HCT116 (cell line): Measurements from ENCODE around the gene FAXDC2. TPM values are rescaled to one million over a fixed set of nuclear protein-coding genes. Genes with fewer than 3 reads are reported as not detected.

Experiments used
- ATAC-seq: fragments of 200-7000 bp; cut with Tn5 transposase; 2 replicates; pipeline ENCODE4 v1.9.1; 2020; ENCODE audit warnings: mild to moderate bottlenecking, moderate library complexity
- BruUV-seq: library from RNA; stranded (reverse); fragments of 400-500 nt; replicated peaks from 2 replicates; lab custom pipeline; 2021; lab: Mats Ljungman, UMichigan
- CTCF ChIA-PET: fragments of 300-600 bp; sonication (Branson Sonifier 250); formaldehyde crosslinking; loops from one replicate; lab custom pipeline; 2021; ENCODE audit warnings: antibody characterized with exemption; lab: Charles Lee
- POLR2A ChIA-PET: fragments of 300-600, 350-600 bp; sonication (Branson Sonifier 250); formaldehyde crosslinking; loops from one replicate; lab custom pipeline; 2021; ENCODE audit warnings: antibody characterized with exemption; lab: Charles Lee
- RAD21 ChIA-PET, 2 experiments: fragments of 300-600 bp; sonication (Branson Sonifier 250); formaldehyde crosslinking; loops; one replicate each; lab custom pipeline; 2023; ENCODE audit warnings: low total read pairs in 2 of 2; ENCODE audit not compliant: uncharacterized antibody in 2 of 2, unreplicated experiment in 2 of 2, low non-redundant PET in 1 of 2; lab: Charles Lee
- DNase-seq: peaks from one replicate; pipeline ENCODE4 v3.0.0-alpha.2; 2010; ENCODE audit warnings: low read depth, low spot score
- H2AFZ ChIP-seq: fragments of 200-600 bp; shearing (Covaris generic), sonication (generic); 2 replicates; pipeline ENCODE4 v1.6.1; 2017; ENCODE audit warnings: low read depth, mixed run types, mixed read lengths, antibody characterized with exemption, low read length; ENCODE audit not compliant: poor library complexity, severe bottlenecking
- H3K27ac ChIP-seq: 2 replicates; pipeline ENCODE4 v1.5.1; 2012; ENCODE audit warnings: low read depth, low read length
- H3K27me3 ChIP-seq: fragments of 200-600 bp; sonication (generic); 2 replicates; pipeline ENCODE4 v1.6.1; 2016; ENCODE audit warnings: mixed run types, low read length, mixed read lengths; ENCODE audit not compliant: insufficient read depth
- H3K36me3 ChIP-seq, 2 experiments: fragments of 200-500 bp in 1 of 2; fragments of 200-600 bp in 1 of 2; sonication (Bioruptor generic) in 1 of 2; sonication (generic) in 1 of 2; 2 replicates each; pipeline versions ENCODE4 v1.5.1 to v1.6.1; 2014 to 2016; ENCODE audit warnings: low read length in 2 of 2, inconsistent platforms in 1 of 2, mixed read lengths in 1 of 2, mixed run types in 1 of 2; ENCODE audit not compliant: insufficient read depth in 2 of 2, control insufficient read depth in 1 of 2
- H3K4me1 ChIP-seq, 2 experiments: fragments of 200-600 bp in 1 of 2; sonication (generic) in 1 of 2; 2 replicates each; pipeline versions ENCODE4 v1.5.1 to v1.6.1; 2012 to 2017; ENCODE audit warnings: low read length in 2 of 2, inconsistent platforms in 1 of 2, mild to moderate bottlenecking in 1 of 2, mixed read lengths in 1 of 2, mixed run types in 1 of 2, moderate library complexity in 1 of 2; ENCODE audit not compliant: insufficient read depth in 2 of 2, control insufficient read depth in 1 of 2
- H3K4me2 ChIP-seq: fragments of 200-600 bp; sonication (generic); 2 replicates; pipeline ENCODE4 v1.6.1; 2017; ENCODE audit warnings: mixed run types, low read length, mixed read lengths
- H3K4me3 ChIP-seq, 2 experiments: fragments of 200-600 bp in 1 of 2; sonication (generic) in 1 of 2; replicated peaks in 1 of 2; 2 replicates each; pipeline ENCODE4 v1.5.1; 2011 to 2016; ENCODE audit warnings: low read length in 2 of 2, control low read depth in 1 of 2, low read depth in 1 of 2, mild to moderate bottlenecking in 1 of 2, mixed read lengths in 1 of 2, mixed run types in 1 of 2
- H3K79me2 ChIP-seq: fragments of 200-600 bp; sonication (generic); 2 replicates; pipeline ENCODE4 v1.6.1; 2017; ENCODE audit warnings: mild to moderate bottlenecking, mixed run types, low read length, moderate library complexity, mixed read lengths; ENCODE audit not compliant: insufficient read depth
- H3K9ac ChIP-seq: fragments of 200-600 bp; sonication (generic); 2 replicates; pipeline ENCODE4 v1.6.1; 2016; ENCODE audit warnings: low read length, mixed read lengths
- H3K9me2 ChIP-seq: fragments of 200-600 bp; sonication (generic), shearing (Covaris generic); 2 replicates; pipeline ENCODE4 v1.6.1; 2017; ENCODE audit warnings: mixed run types, mild to moderate bottlenecking, moderate library complexity; ENCODE audit not compliant: insufficient read depth
- H3K9me3 ChIP-seq, 2 experiments: fragments of 200-500 bp in 1 of 2; fragments of 200-600 bp in 1 of 2; sonication (Bioruptor generic) in 1 of 2; sonication (generic) in 1 of 2; 2 replicates each; pipeline ENCODE4 v1.6.1; 2014 to 2017; ENCODE audit warnings: low read length in 2 of 2, mixed read lengths in 2 of 2, inconsistent platforms in 1 of 2, low read depth in 1 of 2, mild to moderate bottlenecking in 1 of 2, mixed run types in 1 of 2, moderate library complexity in 1 of 2; ENCODE audit not compliant: control insufficient read depth in 1 of 2, insufficient read depth in 1 of 2
- H4K20me1 ChIP-seq: fragments of 200-600 bp; sonication (generic), shearing (Covaris generic); 2 replicates; pipeline ENCODE4 v1.6.1; 2017; ENCODE audit warnings: mixed run types, mild to moderate bottlenecking, moderate library complexity; ENCODE audit not compliant: insufficient read depth
- CEBPB ChIP-seq: IDR thresholded peaks from 2 replicates; pipeline ENCODE4 v1.6.1; 2012; ENCODE audit warnings: low read depth
- ELF1 ChIP-seq: IDR thresholded peaks from 2 replicates; pipeline ENCODE4 v1.6.1; 2012; ENCODE audit warnings: low read depth, borderline replicate concordance
- JUND ChIP-seq: IDR thresholded peaks from 2 replicates; pipeline ENCODE4 v1.6.1; 2012
- POLR2A ChIP-seq: IDR thresholded peaks from 2 replicates; pipeline ENCODE4 v1.7.0; 2011; ENCODE audit warnings: borderline replicate concordance; ENCODE audit not compliant: insufficient read depth, insufficient read length; ENCODE audit errors: extremely low read depth
- POLR2AphosphoS5 ChIP-seq: IDR thresholded peaks from 2 replicates; pipeline ENCODE4 v1.6.1; 2011; ENCODE audit warnings: mild to moderate bottlenecking, low read depth, low read length, moderate library complexity
- SIN3A ChIP-seq: IDR thresholded peaks from 2 replicates; pipeline ENCODE4 v1.6.1; 2012; ENCODE audit warnings: low read depth
- SP1 ChIP-seq: IDR thresholded peaks from 2 replicates; pipeline ENCODE4 v1.6.1; 2012; ENCODE audit warnings: low read depth
- SRF ChIP-seq: IDR thresholded peaks from 2 replicates; pipeline ENCODE4 v1.6.1; 2012; ENCODE audit warnings: low read depth
- TCF7L2 ChIP-seq: IDR thresholded peaks from 2 replicates; pipeline ENCODE4 v1.7.0; 2011; ENCODE audit warnings: borderline replicate concordance, inconsistent platforms; ENCODE audit not compliant: insufficient read depth, insufficient read length; ENCODE audit errors: extremely low read depth
- ZFX ChIP-seq: fragments of 450-650 bp; IDR thresholded peaks from 2 replicates; pipeline ENCODE4 v1.6.1; 2017
- ZNF274 ChIP-seq: fragments of 200-500 bp; sonication (Bioruptor generic); IDR thresholded peaks from 2 replicates; pipeline ENCODE4 v1.6.1; 2014; ENCODE audit warnings: mild to moderate bottlenecking, low read depth, low read length, inconsistent platforms
- intact Hi-C: fragments of 100-400 bp; cut with micrococcal nuclease; formaldehyde crosslinking; loops from 2 replicates; pipeline ENCODE4 v1.10.0; 2022
- total RNA-seq: library from RNA; stranded (reverse); gene quantifications from one replicate; pipeline ENCODE4 v1.2.1, GENCODE V29; 2021; ENCODE audit not compliant: unreplicated experiment
- TF ChIP-seq, protein P1 (sequence below): IDR thresholded peaks from 2 replicates; pipeline ENCODE4 v1.6.1; 2012; ENCODE audit warnings: low read depth
- TF ChIP-seq, protein P2 (sequence below): IDR thresholded peaks from 2 replicates; pipeline ENCODE4 v1.6.1; 2011; ENCODE audit warnings: mild to moderate bottlenecking, low read length, moderate library complexity; ENCODE audit not compliant: insufficient replicate concordance; ENCODE audit errors: extremely low read depth
- TF ChIP-seq, protein P3 (sequence below): IDR thresholded peaks from 2 replicates; pipeline ENCODE4 v1.6.1; 2012

The FAXDC2 gene
- total RNA-seq, 1 experiment from 2014 or later = 0.22 TPM

DNA sequence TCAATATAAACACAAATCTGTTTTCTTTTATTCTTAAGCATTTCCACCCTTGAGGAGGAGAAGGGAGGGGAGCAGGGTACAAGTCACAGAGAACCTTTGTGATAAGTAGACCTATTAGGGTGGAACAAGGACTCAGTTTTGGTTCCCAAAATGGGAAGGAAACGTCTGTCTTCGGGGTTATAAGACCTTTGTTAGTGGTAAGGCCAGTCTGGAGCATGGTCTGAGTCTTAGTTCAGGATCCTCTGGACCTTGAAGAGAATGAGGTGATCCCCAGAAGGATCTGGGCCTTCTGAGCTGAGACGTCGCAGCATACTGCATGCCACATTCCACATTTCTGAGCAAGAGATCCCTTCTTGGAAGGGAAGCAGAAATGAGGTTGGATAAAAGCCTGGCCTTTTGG is 37.2 kb downstream of the FAXDC2 start:
- DNase-seq = no peak
- RAD21 ChIA-PET = no interaction called here
- intact Hi-C loops = no loop called here
- Histone ChIP-seq H3K4me1 (no peaks in the 10 kb centered on the region), H3K9me2 (no peaks in the 10 kb centered on the region), H3K36me3 (peaks cover 44 to 84% of the 10 kb centered on the region in 2 experiments), H4K20me1 (peaks cover 3% of the 10 kb centered on the region; the same call in 1 of the 2 replicates), H3K4me3 (no peak overlapping the region), H3K9me3 (no peaks in the 10 kb centered on the region), H3K27me3 (no peaks in the 10 kb centered on the region), H3K9ac (no peak overlapping the region), H3K79me2 (peaks cover 23% of the 10 kb centered on the region; the same call in 1 of the 2 replicates), H3K4me2 (no peak overlapping the region), H2AFZ (no peak overlapping the region), H3K27ac (no peak overlapping the region)
- TF ChIP-seq JUND (no peak), CEBPB (no peak), ELF1 (no peak), SRF (no peak), SP1 (no peak), POLR2AphosphoS5 (no peak), ZNF274 (no peak), POLR2A (no peak), ZFX (no peak), SIN3A (no peak), TCF7L2 (no peak)
- TF ChIP-seq, protein P1, sequence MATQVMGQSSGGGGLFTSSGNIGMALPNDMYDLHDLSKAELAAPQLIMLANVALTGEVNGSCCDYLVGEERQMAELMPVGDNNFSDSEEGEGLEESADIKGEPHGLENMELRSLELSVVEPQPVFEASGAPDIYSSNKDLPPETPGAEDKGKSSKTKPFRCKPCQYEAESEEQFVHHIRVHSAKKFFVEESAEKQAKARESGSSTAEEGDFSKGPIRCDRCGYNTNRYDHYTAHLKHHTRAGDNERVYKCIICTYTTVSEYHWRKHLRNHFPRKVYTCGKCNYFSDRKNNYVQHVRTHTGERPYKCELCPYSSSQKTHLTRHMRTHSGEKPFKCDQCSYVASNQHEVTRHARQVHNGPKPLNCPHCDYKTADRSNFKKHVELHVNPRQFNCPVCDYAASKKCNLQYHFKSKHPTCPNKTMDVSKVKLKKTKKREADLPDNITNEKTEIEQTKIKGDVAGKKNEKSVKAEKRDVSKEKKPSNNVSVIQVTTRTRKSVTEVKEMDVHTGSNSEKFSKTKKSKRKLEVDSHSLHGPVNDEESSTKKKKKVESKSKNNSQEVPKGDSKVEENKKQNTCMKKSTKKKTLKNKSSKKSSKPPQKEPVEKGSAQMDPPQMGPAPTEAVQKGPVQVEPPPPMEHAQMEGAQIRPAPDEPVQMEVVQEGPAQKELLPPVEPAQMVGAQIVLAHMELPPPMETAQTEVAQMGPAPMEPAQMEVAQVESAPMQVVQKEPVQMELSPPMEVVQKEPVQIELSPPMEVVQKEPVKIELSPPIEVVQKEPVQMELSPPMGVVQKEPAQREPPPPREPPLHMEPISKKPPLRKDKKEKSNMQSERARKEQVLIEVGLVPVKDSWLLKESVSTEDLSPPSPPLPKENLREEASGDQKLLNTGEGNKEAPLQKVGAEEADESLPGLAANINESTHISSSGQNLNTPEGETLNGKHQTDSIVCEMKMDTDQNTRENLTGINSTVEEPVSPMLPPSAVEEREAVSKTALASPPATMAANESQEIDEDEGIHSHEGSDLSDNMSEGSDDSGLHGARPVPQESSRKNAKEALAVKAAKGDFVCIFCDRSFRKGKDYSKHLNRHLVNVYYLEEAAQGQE = no peak
- TF ChIP-seq, protein P2, sequence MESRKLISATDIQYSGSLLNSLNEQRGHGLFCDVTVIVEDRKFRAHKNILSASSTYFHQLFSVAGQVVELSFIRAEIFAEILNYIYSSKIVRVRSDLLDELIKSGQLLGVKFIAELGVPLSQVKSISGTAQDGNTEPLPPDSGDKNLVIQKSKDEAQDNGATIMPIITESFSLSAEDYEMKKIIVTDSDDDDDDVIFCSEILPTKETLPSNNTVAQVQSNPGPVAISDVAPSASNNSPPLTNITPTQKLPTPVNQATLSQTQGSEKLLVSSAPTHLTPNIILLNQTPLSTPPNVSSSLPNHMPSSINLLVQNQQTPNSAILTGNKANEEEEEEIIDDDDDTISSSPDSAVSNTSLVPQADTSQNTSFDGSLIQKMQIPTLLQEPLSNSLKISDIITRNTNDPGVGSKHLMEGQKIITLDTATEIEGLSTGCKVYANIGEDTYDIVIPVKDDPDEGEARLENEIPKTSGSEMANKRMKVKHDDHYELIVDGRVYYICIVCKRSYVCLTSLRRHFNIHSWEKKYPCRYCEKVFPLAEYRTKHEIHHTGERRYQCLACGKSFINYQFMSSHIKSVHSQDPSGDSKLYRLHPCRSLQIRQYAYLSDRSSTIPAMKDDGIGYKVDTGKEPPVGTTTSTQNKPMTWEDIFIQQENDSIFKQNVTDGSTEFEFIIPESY = no peak
- TF ChIP-seq, protein P3, sequence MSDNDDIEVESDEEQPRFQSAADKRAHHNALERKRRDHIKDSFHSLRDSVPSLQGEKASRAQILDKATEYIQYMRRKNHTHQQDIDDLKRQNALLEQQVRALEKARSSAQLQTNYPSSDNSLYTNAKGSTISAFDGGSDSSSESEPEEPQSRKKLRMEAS = no peak
- CTCF ChIA-PET = no interaction called here
- no peak for ATAC-seq
- POLR2A ChIA-PET = no interaction called here
- BruUV-seq = no TSS peak
